Renal cortex interstitium (tissue), 11 donors: ENCODE results near the gene MYO7B. TPM values are rescaled to one million over a fixed set of nuclear protein-coding genes. Genes with fewer than 3 reads are reported as not detected.

Experiments used
- DNase-seq, 11 donors: peaks; one replicate each; pipeline ENCODE4 v3.0.0-alpha.2; 2013; ENCODE audit warnings: low read depth in 9 of 11, low spot score in 4 of 11; ENCODE audit errors: extremely low read depth in 1 of 11
- polyA plus RNA-seq, 3 donors: library from polyadenylated mRNA; unstranded; fragments of 120-200 nt; gene quantifications; one replicate each; pipeline ENCODE4 v1.2.1, GENCODE V29; 2013; ENCODE audit not compliant: insufficient read length in 3 of 3

The MYO7B gene
- polyA plus RNA-seq, 3 donors = 20.6 to 33.3 (median 22.2) TPM

DNA sequence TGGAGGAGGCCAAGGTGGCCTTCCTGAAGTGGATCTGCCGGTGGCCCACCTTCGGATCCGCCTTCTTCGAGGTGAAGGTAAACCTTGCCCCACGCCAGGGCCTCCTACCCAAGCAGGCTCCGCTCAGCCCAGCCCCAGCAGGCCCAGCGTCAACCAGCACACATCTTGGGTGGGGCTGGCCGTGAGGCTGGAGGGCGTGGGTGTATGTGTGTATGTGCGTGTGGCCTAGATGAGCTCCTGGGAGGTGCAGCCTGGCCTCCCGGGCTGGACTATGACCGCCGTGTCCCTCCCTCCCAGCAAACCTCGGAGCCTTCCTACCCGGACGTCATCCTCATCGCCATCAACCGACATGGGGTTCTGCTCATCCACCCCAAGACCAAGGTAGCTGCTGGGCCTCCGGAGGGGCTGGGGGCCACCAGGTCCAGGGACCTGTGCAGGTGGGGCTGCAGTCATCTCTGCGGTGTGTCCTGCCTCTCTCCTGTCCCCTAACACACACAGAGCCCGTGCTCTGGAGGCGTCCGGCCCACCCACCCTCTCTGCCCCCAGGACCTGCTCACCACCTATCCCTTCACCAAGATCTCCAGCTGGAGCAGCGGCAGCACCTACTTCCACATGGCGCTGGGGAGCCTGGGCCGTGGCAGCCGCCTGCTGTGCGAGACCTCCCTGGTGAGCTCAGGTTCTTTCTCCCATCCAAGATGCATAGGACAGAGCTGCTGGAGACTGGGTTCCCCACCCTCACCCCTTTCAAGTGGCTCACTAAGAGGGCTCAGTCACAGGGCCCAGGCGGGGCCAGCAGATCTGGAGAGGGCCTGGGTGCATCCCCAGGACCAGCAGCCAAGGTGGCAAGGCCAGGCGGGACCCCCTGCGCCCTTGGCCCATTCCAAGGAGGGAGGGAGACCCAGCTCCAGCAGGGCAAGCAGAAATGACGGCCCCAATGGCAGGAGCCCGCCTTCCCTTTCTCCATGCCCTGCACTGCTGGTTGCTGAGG is 101.1 kb downstream of the MYO7B start:
- DNase-seq = no peak

DNA sequence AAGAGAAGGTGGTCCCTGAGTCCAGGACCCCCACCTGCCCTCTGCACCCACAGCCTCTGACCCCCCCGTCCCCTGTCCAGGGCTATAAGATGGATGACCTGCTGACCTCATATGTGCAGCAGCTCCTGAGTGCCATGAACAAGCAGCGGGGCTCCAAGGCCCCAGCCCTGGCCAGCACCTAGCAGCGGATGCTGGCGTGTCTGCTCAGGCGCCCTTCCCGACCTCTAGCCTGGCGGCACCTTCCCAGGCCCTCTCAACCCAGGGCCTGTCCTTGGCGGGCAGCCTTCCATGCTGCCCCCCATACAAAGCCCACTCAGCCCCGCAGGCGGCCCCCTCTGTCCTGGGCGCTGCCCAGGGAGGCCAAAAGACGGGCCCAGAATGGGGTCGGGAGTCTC is 101.8 kb downstream of the MYO7B start:
- DNase-seq = no peak

GRCh38 chr2:127637725-127638252 is 102.3 kb downstream of the MYO7B start:
- peak in 9 of 11 donors; percentile 30 to 76 (median 55) for DNase-seq

- no peak for DNase-seq
Observed at GRCh38 chr2:127638361-127639110, 103.1 kb downstream of the MYO7B start.

DNA sequence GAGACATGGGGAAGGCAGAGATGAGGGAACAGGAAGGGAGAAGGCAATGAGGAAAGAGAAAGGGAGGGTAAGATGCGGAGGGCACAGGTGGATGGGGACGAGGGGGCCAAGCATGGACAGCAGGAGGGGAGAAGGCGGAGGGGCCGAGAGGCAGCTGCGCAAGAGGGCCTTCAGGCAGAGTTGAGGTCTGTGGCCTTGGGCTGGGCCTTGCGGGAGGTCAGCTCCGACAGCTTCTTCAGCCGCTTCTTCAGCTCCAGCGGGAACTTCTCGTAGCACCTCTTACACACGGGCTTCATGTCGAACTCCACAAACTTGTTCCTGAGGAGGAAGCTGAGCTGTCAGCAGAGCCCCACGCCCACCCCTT is 103.6 kb downstream of the MYO7B start:
- DNase-seq = no peak

- no peak for DNase-seq
Observed at GRCh38 chr2:127640082-127641072, 104.9 kb downstream of the MYO7B start.

DNA sequence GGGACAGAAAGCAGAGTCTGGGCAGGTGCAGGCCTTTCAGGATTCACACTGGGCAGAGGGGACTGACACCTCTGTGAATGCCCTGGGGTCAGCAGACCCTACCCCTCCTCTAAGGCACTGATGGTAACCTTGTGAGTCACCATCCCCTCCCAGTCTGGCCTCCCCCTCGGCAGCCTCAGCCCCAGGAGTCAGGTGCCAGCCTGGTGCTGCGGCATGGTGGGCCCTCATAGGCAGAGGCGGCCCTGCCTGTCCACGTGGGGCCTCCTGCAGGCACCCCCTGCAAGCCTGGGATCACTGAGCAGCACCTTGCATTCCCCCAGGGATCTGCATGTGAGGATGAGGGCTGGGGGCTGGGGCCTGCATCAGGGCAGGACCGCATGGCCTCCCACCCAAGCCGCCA is 105.7 kb downstream of the MYO7B start:
- DNase-seq = no peak

DNA sequence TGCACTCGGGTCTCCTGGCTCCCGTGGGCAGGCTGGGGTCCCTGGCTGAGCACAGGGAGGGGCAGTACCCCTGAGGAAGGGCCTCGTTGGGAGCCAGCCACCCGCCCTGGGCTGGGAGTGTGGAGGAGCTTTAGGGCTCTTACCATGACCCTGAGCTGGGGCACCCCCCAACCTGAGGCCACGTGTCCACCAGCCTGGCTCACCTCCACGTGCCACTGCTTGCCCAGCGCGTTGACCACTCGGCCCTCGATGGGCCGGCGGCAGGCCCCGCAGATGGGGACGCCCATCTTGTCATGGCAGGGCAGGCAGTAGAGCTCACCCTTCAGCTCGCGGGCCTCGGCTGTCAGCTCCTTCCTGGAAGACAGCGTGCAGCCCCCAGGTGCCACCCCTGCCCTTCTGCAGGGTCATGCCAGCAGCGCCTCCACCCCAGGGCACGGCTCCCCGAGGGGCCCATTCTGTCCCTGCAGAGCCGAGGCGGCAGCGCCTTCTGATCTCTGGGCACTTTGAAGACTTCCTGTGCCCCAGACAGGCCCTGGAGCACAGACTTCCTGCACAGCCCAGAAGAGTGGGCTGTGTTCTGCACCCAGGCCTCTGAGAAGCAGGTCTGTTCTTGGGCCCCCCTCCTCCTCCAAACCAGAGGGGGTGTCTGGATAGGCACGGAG is 106.5 kb downstream of the MYO7B start:
- no peak for DNase-seq

GRCh38 chr2:127642706-127643438 is 107.4 kb downstream of the MYO7B start:
- no peak for DNase-seq

- DNase-seq = no peak
Observed at GRCh38 chr2:127643439-127644065, 108.1 kb downstream of the MYO7B start.

- no peak for DNase-seq
Observed at GRCh38 chr2:127644066-127645025, 108.9 kb downstream of the MYO7B start.

GRCh38 chr2:127645026-127645394 is 109.5 kb downstream of the MYO7B start:
- no peak for DNase-seq

- DNase-seq = no peak
Observed at GRCh38 chr2:127645395-127646291, 110.2 kb downstream of the MYO7B start, which contains the start of gene GPR17. TSS of gene GPR17 (plus strand) at chr2:127646153. CDS start at chr2:127650736, 4,583 bp downstream.

DNA sequence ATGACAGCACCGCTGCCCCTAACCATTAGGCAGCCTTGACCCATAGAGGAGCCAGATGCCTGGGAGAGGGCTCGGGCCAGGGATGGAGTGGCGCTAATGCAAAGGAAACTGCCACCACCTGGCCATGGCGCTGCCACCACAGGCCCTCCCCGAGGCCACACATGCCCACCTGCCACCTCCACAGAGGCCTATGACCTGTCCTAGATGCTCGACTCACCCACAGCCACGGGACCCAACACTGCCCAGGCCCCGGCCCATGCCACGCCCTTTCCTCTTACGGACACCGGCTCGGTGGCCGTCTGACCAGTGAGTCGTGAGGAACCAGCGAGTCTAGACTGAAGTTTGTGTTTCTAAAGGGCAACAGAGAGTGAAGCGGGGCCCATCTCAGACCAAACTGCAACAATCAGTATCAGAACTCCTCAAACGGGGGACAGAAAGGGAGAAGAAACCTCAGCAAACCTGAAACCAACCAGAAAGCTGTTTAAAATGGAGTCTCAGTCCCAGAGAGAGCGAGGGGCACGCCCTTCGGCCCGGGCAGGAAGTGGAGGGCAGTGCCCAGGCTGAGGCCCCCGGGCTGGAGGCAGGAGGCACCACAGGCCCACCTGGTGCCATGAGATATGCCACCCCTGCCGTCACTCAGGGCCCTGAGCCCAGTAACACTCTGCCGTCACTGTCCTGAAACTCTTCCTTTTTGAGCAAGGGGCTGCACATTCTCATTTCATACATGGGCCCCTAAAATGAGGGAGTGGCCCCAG is 111.2 kb downstream of the MYO7B start:
- no peak for DNase-seq
